Natural killer cell treated with Interleukin-12 subunit alpha and Interleukin-12 subunit beta and Interleukin-15 and Interleukin-18, amount 100 ng/mL, for 72 hours (primary cell): ENCODE data around the gene SPOP. TPM values are rescaled to one million over a fixed set of nuclear protein-coding genes. Genes with fewer than 3 reads are reported as not detected.
"Not testable (repeated sequence)": the region's sequence is repeated elsewhere in the genome, so short reads cannot be mapped to it uniquely, and the experiment has no call there.

Experiments used
- ATAC-seq, 2 donors: fragments of 150-1000 bp; cut with Tn5 transposase in 1 of 2; sonication (Bioruptor Pico), chemical (Tn5 transposase) in 1 of 2; 2 replicates each; pipeline ENCODE4 v1.10.0; 2021
- DNase-seq: peaks from one replicate; pipeline ENCODE4 v3.0.0; 2022; ENCODE audit warnings: low spot score
- H3K27ac Mint-ChIP-seq, 2 donors: 1 replicate in 1 of 2; 2 replicates in 1 of 2; pipeline ENCODE4 v1.8.0; 2022; ENCODE audit warnings: mixed read lengths in 2 of 2, mild to moderate bottlenecking in 1 of 2, moderate library complexity in 1 of 2
- H3K27me3 Mint-ChIP-seq, 2 donors: 1 replicate in 1 of 2; 2 replicates in 1 of 2; pipeline ENCODE4 v1.8.0; 2022; ENCODE audit warnings: mixed read lengths in 2 of 2
- H3K36me3 Mint-ChIP-seq: one replicate; pipeline ENCODE4 v1.8.0; 2022; ENCODE audit warnings: mixed read lengths
- H3K4me1 Mint-ChIP-seq, 2 donors: 1 replicate in 1 of 2; 2 replicates in 1 of 2; pipeline ENCODE4 v1.8.0; 2022; ENCODE audit warnings: low read depth in 2 of 2, mixed read lengths in 2 of 2, mild to moderate bottlenecking in 1 of 2
- H3K4me3 Mint-ChIP-seq: one replicate; pipeline ENCODE4 v1.8.0; 2022; ENCODE audit warnings: mixed read lengths
- H3K9me3 Mint-ChIP-seq: 2 replicates; pipeline ENCODE4 v1.8.0; 2022; ENCODE audit warnings: mixed read lengths
- total RNA-seq, 2 donors: library from RNA; stranded (reverse); gene quantifications; one replicate each; pipeline ENCODE4 v1.2.3, GENCODE V29; 2022

SPOP gene
- total RNA-seq, 2 donors from 2014 or later = 59.3 to 87.7 TPM

GRCh38 chr17:49656247-49656646 is 21.6 kb downstream of the SPOP start:
- Mint-ChIP-seq H3K9me3 (no peaks in the 10 kb centered on the region), H3K36me3 (no peaks in the 10 kb centered on the region), H3K4me1 (peaks cover 30 to 32% of the 10 kb centered on the region in 2 donors), H3K4me3 (no peak overlapping the region), H3K27me3 (no peaks in the 10 kb centered on the region), H3K27ac (no peak overlapping the region)
- DNase-seq = no peak
- ATAC-seq = no peak

- no peaks in the 10 kb centered on the region for H3K9me3 Mint-ChIP-seq
- H3K27me3 Mint-ChIP-seq = no peaks in the 10 kb centered on the region
- ATAC-seq (peak in 1 of 2 donors; percentile 6), DNase-seq (no peak)
- peak overlapping the region; percentile 71 to 89 for H3K27ac Mint-ChIP-seq
- H3K4me3 Mint-ChIP-seq = no peak overlapping the region
- H3K4me1 Mint-ChIP-seq = peaks cover 30 to 45% of the 10 kb centered on the region in 2 donors
- no peaks in the 10 kb centered on the region for H3K36me3 Mint-ChIP-seq
Observed at GRCh38 chr17:49647256-49647585, 30.7 kb downstream of the SPOP start.

GRCh38 chr17:49646391-49647255 is 31.3 kb downstream of the SPOP start:
- H3K36me3 Mint-ChIP-seq = no peaks in the 10 kb centered on the region
- DNase-seq (peak; percentile 63), ATAC-seq (peak; percentile 84 to 89)
- H3K27me3 Mint-ChIP-seq = no peaks in the 10 kb centered on the region
- peak overlapping the region; percentile 71 to 89 for H3K27ac Mint-ChIP-seq
- peak overlapping the region; percentile 61 for H3K4me3 Mint-ChIP-seq
- peaks cover 30 to 45% of the 10 kb centered on the region in 2 donors for H3K4me1 Mint-ChIP-seq
- H3K9me3 Mint-ChIP-seq = no peaks in the 10 kb centered on the region

GRCh38 chr17:49646056-49646390 is 31.9 kb downstream of the SPOP start:
- H3K9me3 Mint-ChIP-seq, DNase-seq, H3K36me3 Mint-ChIP-seq, H3K27me3 Mint-ChIP-seq, ATAC-seq: not testable (repeated sequence)
- Mint-ChIP-seq H3K27ac (peak overlapping the region; percentile 71 to 89), H3K4me3 (peak overlapping the region; percentile 61), H3K4me1 (peaks cover 26 to 41% of the 10 kb centered on the region in 2 donors)

GRCh38 chr17:49645654-49646053 is 32.2 kb downstream of the SPOP start:
- no peak overlapping the region for H3K4me3 Mint-ChIP-seq
- H3K9me3 Mint-ChIP-seq = no peaks in the 10 kb centered on the region
- no peaks in the 10 kb centered on the region for H3K27me3 Mint-ChIP-seq
- DNase-seq (no peak), ATAC-seq (no peak)
- no peaks in the 10 kb centered on the region for H3K36me3 Mint-ChIP-seq
- H3K4me1 Mint-ChIP-seq = peaks cover 26 to 37% of the 10 kb centered on the region in 2 donors
- peak overlapping the region; percentile 71 to 89 for H3K27ac Mint-ChIP-seq

- Mint-ChIP-seq H3K27ac (no peak overlapping the region), H3K4me1 (peaks cover 12 to 14% of the 10 kb centered on the region in 2 donors), H3K4me3 (no peak overlapping the region), H3K36me3 (no peaks in the 10 kb centered on the region), H3K9me3 (no peaks in the 10 kb centered on the region), H3K27me3 (no peaks in the 10 kb centered on the region)
- ATAC-seq = no peak
- DNase-seq = no peak
Observed at GRCh38 chr17:49640556-49640955, 37.3 kb downstream of the SPOP start.

- H3K4me3 Mint-ChIP-seq = no peak overlapping the region
- H3K36me3 Mint-ChIP-seq = no peaks in the 10 kb centered on the region
- peaks cover 4 to 7% of the 10 kb centered on the region in 2 donors for H3K4me1 Mint-ChIP-seq
- H3K27me3 Mint-ChIP-seq = no peaks in the 10 kb centered on the region
- H3K27ac Mint-ChIP-seq = no peak overlapping the region
- ATAC-seq = no peak
- no peaks in the 10 kb centered on the region for H3K9me3 Mint-ChIP-seq
- no peak for DNase-seq
Observed at GRCh38 chr17:49638818-49639217, 39.1 kb downstream of the SPOP start.

- ATAC-seq (no peak), DNase-seq (no peak)
- no peaks in the 10 kb centered on the region for H3K9me3 Mint-ChIP-seq
- H3K4me3 Mint-ChIP-seq = no peak overlapping the region
- peaks cover 4 to 7% of the 10 kb centered on the region in 2 donors for H3K4me1 Mint-ChIP-seq
- no peaks in the 10 kb centered on the region for H3K27me3 Mint-ChIP-seq
- H3K36me3 Mint-ChIP-seq = no peaks in the 10 kb centered on the region
- H3K27ac Mint-ChIP-seq = no peak overlapping the region
Observed at GRCh38 chr17:49637739-49638138, 40.2 kb downstream of the SPOP start.

- Mint-ChIP-seq H3K4me3 (no peak overlapping the region), H3K27ac (no peak overlapping the region), H3K9me3 (no peaks in the 10 kb centered on the region), H3K27me3 (no peaks in the 10 kb centered on the region), H3K36me3 (no peaks in the 10 kb centered on the region), H3K4me1 (peaks cover 5 to 7% of the 10 kb centered on the region in 2 donors)
- no peak for DNase-seq
- no peak for ATAC-seq
Observed at GRCh38 chr17:49637050-49637449, 40.8 kb downstream of the SPOP start.

GRCh38 chr17:49635121-49635520 is 42.8 kb downstream of the SPOP start:
- H3K27ac Mint-ChIP-seq = no peak overlapping the region
- peaks cover 9 to 11% of the 10 kb centered on the region in 2 donors for H3K4me1 Mint-ChIP-seq
- ATAC-seq (no peak), DNase-seq (no peak)
- no peak overlapping the region for H3K4me3 Mint-ChIP-seq
- H3K36me3 Mint-ChIP-seq = no peaks in the 10 kb centered on the region
- no peaks in the 10 kb centered on the region for H3K9me3 Mint-ChIP-seq
- H3K27me3 Mint-ChIP-seq = no peaks in the 10 kb centered on the region

- Mint-ChIP-seq H3K4me1 (peaks cover 9 to 11% of the 10 kb centered on the region in 2 donors), H3K27me3 (no peaks in the 10 kb centered on the region), H3K9me3 (no peaks in the 10 kb centered on the region), H3K36me3 (no peaks in the 10 kb centered on the region), H3K27ac (no peak overlapping the region), H3K4me3 (no peak overlapping the region)
- DNase-seq (no peak), ATAC-seq (no peak)
Observed at GRCh38 chr17:49634485-49634860, 43.4 kb downstream of the SPOP start.

- no peak for ATAC-seq
- H3K4me1 Mint-ChIP-seq = peaks cover 9 to 11% of the 10 kb centered on the region in 2 donors
- no peak for DNase-seq
- H3K27me3 Mint-ChIP-seq = no peaks in the 10 kb centered on the region
- no peaks in the 10 kb centered on the region for H3K36me3 Mint-ChIP-seq
- no peak overlapping the region for H3K4me3 Mint-ChIP-seq
- H3K9me3 Mint-ChIP-seq = no peaks in the 10 kb centered on the region
- H3K27ac Mint-ChIP-seq = no peak overlapping the region
Observed at GRCh38 chr17:49633762-49634484, 44.0 kb downstream of the SPOP start.

- Mint-ChIP-seq H3K9me3 (no peaks in the 10 kb centered on the region), H3K36me3 (no peaks in the 10 kb centered on the region), H3K27ac (no peak overlapping the region), H3K4me1 (peaks cover 9 to 11% of the 10 kb centered on the region in 2 donors), H3K4me3 (no peak overlapping the region), H3K27me3 (no peaks in the 10 kb centered on the region)
- ATAC-seq = no peak
- no peak for DNase-seq
Observed at GRCh38 chr17:49633250-49633649, 44.6 kb downstream of the SPOP start.

- Mint-ChIP-seq H3K27ac (no peak overlapping the region), H3K4me1 (peaks cover 6 to 8% of the 10 kb centered on the region in 2 donors)
Observed at GRCh38 chr17:49632201-49632600, 45.7 kb downstream of the SPOP start.

More at GRCh38 chr17:49632201-49632600, 45.7 kb downstream of the SPOP start:
- no peaks in the 10 kb centered on the region for H3K27me3 Mint-ChIP-seq
- no peaks in the 10 kb centered on the region for H3K36me3 Mint-ChIP-seq
- DNase-seq (no peak), ATAC-seq (no peak)
- H3K9me3 Mint-ChIP-seq = no peaks in the 10 kb centered on the region
- H3K4me3 Mint-ChIP-seq = no peak overlapping the region
